HG02623 (cell line): ENCODE measurements around the gene CHRDL2.

Source experiments
- ATAC-seq: cut with Tn5 transposase; IDR thresholded peaks from one replicate; pipeline ENCODE4 v1.9.1; 2021; ENCODE audit warnings: moderate library complexity; ENCODE audit not compliant: unreplicated experiment

CHRDL2 gene

DNA sequence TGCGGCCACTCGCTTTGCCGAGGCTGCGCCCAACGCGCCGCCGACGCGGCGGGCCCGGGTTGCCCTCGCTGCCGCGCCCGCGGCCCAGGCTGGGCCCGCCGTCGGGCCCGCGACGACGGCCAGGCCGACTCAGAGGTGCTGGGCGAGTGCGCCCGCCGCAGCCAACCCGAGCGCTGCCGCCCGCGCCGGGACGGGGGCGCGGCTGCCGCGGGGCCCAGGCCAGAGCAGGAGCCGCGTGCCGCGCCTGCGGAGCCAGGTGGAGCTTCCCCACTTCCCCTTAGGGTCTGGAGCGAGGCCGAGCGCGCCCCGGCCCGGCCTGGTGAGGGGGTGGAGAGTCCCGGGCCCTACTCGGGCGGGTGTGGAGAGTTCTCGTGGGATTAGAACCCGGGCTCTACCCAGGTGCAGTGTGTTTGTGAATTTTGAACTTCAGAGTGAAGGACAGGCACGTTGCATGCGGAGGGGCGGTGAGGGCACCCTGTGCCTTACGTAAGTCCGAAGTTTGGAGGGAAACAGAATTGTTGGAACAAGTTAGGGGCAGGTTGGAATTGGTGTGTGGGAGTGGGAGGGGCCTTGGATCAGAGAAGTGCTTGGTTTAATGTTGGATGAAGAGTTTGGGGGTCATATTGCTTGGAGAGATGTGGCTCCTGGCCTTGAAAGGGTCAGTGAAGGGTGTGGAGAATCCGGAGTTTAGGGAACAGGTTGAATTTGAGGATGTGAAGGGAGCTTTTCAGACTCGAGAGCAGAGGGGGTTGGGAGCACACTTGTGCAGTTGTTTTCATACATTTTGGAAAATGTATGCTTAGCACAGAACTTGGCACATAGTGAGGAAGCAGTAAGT lies 18.1 kb upstream of the CHRDL2 start:
- ATAC-seq: peak; percentile 46

- ATAC-seq: peak; percentile 95
Observed at GRCh38 chr11:74748211-74749126, 17.2 kb upstream of the CHRDL2 start, which contains the start of gene RNF169. TSS of gene RNF169 (plus strand) at chr11:74748849. CDS start at chr11:74748881, 32 bp downstream.

GRCh38 chr11:74746868-74747267 lies 15.6 kb upstream of the CHRDL2 start:
- ATAC-seq: no peak

- ATAC-seq: no peak
Observed at GRCh38 chr11:74744277-74744676, 13.1 kb upstream of the CHRDL2 start.

DNA sequence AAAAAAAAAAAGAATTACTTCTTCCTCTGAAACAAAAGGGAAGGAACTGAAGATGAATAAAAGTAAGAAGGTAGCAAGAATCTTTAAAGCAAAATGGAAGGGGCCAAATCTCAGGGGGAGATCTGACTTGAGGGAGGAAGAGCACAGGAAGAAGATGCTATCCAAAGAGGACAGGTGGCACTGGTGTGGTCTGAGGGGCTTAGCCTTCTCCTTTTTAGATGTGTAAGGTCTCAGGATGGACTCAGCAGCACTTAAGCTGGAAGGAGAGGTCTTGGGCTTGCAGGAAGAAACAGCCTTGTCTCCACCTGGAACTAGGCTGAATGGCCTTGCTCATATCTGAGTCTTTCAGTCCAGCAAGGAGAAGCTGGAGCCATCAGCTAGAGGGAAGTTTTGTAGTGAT lies 12.4 kb upstream of the CHRDL2 start:
- no peak for ATAC-seq

- no peak for ATAC-seq
Observed at GRCh38 chr11:74742070-74742469, 10.8 kb upstream of the CHRDL2 start.

DNA sequence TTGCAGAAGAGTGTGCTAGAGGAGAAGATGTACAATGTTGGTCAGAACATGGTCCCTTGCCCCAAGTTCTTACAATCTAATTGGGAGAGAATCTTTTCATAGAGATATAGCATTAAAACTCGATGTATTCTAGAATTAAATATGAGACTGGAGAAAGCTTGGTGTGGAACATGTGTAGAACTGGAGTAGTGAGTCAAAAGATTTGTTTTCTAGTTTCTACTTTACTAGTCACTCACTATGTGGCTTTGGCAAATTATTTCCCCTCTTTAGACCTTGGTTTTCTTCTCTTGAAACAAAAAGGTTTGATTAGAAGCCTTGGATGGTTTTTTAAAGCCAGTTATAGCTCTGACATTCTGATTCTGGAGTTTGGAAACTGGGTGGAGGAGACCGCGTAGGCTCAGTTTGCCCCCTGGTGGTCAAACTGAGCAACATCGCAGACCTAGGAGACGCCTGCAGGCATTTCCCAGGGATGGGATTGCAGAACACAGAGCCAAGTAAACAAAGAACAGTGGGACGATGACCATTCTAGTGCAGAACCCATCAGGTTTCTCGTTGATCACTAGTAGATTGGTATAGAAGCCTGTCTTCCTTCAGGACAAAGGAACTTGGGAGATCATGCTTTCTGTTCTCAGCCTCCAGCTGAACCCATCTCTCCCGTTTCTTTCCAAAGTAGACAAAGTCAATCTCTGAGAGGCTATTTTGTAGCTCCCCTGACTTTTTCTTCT lies 8.5 kb upstream of the CHRDL2 start:
- no peak for ATAC-seq

- no peak for ATAC-seq
Observed at GRCh38 chr11:74736031-74736430, 4.8 kb upstream of the CHRDL2 start.

DNA sequence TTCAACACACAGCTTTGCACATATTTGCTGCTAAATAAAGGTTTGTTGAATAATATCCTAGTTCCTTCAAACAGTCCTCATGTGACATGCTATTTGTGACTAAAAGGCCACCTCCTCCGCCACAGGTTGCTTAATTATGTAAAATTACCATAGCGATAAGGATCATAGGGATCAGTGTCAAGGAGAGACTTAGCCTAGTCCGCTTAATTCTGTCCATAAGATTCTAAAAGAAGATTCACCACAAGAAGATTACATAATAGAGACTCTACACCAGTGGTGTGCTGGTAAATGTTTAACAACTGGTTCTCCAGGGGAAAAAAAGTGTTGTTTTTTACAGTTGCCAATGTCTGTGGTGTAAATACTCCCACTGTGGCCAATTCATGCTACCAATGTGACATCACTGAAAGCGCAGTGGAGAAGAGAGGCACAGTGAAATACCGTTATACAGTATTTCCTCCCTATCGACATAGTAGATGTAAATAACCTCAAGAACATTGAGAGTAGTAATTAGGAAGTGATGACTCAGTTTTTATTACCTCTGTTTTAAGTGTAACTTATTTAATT lies 4.2 kb upstream of the CHRDL2 start:
- ATAC-seq: no peak

DNA sequence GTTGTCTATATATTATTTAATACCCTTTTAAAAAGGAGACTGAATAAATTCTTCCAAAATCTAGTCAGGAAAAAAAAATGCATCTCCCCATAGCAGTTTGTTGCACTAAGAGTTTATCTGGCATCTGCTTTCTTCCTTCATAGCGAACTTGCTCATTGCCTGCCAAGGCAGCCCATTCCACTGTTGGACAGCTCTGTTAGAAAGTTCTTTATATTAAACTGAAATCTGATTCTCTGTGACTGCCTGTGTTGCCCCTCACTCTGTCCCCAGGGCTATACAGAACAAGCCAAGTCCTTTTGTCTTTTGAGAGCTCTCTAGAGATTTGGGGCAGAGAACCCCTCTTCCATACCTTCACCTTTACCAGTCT lies 3.3 kb upstream of the CHRDL2 start:
- no peak for ATAC-seq

GRCh38 chr11:74730571-74731260 lies 510 bp downstream of the CHRDL2 start:
- no peak for ATAC-seq

DNA sequence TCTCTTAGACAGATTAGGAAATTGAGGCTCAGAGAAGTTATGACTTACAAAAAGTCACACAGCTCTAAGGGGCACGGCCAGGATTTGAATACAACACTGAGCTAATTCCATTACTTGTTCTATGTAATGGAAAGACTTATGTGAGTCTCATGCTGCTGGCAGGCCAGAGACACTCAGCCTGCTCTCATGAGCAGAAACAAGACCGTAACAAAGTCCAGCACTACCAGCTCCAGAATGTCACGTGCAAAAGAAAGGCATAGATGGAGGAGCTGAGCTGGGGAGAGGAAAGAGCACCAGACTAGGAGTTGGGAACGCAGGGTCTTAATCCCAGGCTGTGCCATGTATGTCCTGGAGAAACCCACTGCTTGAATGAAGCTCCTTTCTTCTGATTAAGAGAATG lies 1.8 kb downstream of the CHRDL2 start:
- no peak for ATAC-seq

DNA sequence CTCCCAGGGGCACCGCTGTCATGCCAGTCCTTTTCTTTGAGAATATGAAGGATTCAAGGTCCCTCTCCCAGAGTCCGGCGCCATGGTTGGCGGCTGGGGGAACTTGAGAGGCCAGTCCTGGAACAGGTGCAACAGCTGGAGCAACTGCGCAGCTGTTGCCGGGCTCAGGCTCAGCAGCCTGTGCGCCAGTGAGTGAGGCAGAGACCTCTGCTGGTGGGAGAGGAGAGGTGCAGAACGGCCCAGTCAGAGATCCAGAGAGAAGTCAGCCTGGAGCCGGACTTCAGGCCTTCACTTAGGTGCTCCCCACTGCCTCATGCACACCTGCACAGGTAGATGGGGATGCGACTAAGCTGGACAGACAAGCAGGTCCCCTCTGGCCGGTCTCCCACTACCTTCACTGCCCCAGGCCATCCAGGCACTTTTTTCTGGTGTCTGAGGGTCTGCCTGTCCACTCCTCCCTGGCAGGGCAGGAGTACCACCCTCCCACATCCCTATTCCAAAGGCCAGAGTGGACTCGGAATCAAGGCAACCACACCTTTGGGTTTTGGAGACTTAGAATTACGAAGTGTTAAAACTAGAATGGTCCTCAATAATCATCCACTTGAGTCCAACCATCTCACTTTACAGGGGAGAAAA lies 4.6 kb downstream of the CHRDL2 start:
- ATAC-seq: peak; percentile 84

- ATAC-seq: no peak
Observed at GRCh38 chr11:74725701-74726100, 5.5 kb downstream of the CHRDL2 start.

DNA sequence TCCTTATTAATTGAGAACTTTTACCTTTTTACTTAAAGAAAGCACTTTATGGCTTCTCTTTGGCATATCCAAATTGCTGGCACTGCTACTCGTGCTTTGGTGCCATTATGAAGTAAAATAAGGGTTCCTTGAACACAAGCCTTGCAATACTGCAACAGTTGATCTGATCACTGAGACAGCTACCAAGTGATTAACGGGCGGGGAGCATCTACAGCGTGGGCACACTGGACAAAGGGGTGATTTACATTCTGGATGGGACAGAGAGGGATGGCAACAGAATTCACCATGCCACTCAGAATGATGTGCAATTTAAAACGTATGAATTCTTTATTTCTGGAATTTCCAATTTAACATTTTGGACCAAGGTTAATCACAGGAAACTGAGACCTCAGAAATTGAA lies 7.7 kb downstream of the CHRDL2 start:
- no peak for ATAC-seq

DNA sequence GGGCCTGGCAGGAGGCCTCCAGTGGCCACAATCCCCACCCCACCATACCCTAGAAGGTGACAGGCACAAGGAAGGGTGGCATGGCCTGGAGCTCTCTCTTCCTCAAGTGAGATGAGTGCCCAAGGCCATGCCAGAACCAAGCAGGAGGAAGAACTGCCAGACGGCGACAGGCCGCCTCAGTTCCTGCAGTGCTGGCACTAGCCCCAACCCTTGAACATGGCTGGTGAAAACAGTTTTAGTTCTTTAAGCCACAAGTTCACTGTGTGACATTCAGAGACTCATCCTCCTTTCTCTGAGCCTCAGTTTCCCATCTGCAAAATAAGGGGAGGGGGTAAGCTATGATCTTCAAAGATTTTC lies 9.8 kb downstream of the CHRDL2 start:
- no peak for ATAC-seq

DNA sequence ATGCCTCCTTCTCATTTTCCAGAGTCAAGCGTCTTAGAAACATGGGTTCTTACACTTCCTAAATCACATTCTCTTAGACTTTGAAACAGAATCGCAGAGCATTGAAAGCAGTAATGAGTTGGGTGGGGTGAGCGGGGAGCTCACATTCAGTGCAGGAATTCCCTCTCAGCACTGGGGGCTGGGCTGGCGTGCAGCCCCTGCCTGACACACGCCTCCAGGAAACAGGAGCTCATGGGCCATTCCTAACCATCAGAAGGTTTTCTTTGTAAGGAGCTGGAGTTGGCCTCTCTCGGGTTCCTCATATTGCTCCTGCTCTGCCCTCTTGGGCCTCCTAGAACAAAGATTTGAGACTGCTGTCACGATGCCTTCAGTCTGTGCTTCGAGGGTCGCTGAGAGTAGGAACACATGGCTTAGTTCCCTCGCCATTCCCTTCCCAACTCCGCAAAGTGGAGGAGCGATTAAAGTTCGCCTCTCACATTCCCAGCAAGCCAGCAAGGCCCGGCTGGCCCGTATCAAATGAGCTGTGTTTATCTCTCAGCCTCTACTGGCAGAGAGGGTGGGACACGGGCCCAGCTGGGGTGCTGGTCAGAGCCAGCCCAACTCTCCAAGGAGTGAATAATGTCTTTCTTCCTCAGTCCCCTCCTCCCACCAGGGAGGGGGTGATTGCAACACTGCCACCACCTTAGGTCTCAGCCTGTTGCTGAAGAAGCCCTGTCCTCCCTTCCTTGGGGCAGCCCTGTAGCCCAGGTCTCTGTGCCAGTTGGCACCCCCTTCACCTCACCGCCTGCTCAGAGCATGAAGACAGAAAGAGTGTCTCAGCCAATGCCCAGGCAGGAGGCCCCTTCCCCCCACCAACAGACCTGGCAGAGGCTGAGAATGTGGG lies 10.4 kb downstream of the CHRDL2 start:
- ATAC-seq: no peak

DNA sequence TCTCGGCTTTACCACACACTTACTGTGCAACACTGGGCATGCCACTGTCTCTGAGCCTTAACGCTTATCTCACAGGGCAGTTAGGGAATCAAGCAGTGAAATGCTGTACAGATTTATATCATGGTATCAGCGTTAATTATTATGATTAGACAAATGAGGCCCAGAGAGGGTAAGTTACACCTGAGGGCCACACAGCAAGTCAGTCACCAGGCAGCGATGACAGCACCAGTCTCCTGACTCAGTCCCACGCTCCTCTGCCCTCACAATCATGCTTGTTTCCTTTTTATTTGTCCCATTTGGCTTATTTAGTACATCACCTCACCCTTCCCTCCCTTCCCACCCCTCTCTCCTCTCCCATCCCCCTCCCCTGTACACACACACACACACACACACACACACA lies 12.2 kb downstream of the CHRDL2 start:
- ATAC-seq: no peak
